NCI-H748 (cell line): ENCODE data around the gene EML1.

Experiments used
- DNase-seq: peaks from one replicate; lab custom pipeline; 2025; ENCODE audit not compliant: unreplicated experiment; lab: John Stamatoyannopoulos, UW

The EML1 gene

DNA sequence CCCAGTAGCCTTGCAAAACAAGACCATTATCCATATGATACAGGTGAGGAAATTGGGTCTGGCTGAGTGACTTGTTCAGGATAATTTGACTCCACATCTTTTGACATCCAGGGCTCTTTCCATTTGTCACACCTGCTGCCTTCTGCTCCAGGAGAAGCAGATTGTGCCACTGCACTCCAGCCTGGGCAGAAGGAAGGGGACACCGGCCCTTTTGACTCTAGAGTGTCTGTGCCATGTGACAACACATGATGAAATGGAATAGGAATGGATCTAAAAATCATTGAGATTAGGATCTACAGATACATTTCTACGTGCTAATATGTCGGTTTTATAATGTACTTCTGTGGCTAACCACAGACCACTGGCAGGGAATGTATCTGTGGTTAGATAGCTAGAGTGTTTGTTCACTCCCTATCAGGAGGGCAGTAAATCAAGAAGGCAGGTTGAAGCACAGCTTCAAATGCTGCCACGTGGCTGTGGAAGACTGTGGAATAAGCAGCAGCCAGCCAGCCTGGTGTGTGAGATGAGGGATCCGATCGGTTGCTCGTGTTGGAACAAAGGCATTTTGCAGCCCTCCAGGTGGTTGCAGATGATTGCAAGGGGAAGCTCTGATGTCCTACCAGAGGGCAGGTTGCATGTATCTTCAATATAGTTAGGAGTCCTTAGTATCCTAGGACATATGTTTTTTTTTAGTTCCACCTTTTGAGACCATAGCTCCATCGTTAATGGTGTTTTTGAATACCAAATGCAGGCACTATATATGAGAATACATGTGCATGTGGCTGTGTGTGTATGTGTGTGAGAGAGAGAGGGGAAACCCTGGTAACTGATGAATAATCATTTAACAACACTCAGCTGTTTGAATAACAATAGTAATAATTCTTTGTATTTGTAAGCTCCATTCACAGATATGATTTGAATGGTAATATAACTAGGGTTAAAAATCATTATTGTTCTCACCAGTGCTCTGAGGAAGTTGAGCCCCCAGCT lies 28.6 kb downstream of the EML1 start:
- DNase-seq: no peak

DNA sequence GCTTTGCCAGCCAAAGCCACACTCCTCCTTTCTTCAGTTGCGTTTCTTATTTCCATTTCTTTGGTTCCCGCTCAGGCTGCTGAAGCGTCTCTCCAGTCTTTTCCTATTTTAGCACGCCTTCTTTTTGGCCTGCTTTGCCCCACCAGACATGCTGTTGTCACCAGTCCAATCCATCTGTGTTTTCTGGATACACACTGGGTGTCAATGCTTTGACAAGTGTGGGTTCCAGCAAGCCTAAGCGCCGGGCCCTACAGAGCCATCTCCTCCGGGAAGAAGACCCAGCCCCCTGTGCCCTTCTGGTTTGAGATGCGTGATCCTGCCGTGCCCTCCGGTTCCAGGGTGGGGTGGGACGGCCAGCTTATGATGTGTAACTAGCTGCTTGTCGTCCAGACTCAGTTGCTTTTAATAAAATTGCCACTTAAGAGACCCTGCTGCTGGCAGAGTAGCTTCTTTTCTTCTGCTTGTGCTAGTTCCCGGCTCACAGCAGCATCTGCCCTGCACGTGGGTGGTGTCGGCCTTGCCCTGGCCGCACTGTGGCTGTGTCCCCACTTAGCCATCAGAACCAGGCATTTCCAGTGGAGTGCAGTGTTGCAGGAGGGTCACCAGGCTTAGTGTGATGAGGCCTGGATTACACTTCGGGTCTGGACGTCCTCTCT lies 29.7 kb downstream of the EML1 start:
- DNase-seq: no peak

DNA sequence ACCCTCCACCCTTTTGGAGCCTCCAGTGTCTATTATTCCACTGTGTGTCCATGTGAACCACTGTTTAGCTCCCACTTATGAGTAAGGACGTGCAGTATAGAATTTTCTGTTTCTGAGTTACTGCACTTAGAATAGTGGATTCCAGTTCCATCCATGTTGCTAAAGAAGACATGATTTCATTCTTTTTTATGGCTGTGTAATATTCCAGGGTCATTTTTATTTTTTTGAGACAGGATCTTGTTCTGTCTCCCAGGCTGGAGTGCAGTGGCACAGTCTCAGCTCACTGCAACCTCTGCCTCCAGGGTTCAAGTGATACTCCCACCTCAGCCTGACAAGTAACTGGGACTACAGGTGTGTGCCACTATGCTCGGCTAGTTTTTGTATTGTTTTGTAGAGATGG lies 31.6 kb downstream of the EML1 start:
- DNase-seq: no peak

DNA sequence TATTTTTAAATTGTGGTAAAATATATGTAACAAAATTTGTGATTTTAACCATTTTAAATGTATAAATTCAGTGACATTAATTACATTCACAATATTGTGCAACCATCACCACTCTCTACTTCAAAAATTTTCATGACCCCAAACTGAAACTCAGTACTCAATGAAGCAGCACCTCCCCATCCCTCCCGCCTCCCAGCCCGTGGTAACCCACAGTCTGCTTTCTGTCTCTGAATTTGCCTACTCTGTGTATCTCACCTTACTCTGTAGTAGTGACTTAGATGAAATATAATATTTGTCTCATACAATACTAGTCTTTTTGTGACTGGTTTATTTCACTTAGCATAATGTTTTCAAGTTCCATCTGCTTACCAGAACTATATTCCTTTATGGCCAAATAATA lies 36.2 kb downstream of the EML1 start:
- DNase-seq: no peak

DNA sequence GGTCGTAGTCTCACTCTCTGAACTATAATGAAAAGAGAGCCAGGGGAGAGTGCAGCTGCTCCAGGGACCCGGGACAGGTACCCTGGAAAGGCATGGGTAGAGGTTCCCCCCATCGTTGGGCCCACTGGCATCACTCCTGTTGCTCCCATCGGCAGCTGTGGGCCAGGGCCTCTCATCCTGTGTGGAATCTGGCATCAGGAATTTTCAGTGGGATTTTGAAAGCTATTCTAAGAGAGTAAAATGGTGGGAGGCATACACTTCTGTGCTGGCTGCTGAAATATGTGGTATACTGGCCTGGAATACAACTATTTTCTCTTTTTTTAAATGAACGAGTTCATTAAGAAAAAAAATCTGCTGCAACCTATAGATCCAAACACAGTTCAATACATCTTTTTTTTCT lies 38.1 kb downstream of the EML1 start:
- DNase-seq: no peak

DNA sequence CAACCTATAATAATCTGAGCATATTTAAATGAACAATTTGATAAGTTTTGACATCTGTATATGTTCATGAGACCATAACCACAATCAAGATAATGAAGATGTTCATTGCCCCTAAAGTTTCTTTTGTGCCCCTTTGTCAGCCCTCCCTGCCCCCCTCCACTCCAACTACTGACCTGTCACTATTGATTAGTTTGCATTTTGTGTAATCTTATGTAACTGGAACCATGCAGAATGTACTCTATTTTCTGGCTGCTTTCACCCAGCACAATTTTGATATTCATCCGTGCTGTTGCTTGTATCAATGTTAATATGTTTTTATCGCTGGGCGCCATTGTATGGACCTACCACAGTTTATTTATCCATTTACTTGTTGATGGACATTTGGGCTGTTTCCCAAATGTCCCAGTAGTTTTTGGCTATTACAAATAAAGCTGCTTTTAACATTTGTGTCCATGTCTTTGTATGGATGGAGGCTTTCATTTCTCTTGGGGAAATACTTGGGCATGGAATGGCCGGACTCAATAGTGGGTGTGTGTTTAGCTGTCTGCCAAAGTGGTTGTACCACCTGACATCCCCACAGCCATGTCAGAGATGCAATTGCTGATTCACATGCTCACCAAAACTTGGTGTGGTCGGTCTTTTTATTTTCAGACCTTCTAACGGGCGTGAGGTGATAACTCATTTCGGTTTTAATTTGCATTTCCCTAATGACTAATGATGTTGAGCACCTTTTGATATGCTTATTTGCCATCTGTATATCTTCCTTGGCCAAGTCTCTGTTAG lies 38.9 kb downstream of the EML1 start:
- DNase-seq: no peak

DNA sequence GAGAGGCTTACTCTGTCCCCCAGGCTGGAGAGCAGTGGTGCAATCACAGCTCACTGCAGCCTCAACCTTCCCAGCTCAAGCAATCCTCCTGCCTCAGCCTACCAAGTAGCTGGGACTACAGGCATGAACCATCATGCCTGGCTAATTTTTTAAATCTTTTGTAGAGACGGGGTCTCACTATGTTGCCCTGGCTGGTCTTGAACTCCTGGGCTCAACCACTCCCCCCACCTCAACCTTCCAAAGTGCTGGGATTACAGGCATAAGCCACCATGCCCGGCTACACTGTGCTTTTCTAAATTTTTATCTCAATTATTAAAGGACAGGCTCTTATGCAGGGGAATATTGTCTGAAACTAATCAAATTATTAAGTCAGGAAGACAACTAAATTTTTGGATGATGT lies 44.6 kb downstream of the EML1 start:
- no peak for DNase-seq

DNA sequence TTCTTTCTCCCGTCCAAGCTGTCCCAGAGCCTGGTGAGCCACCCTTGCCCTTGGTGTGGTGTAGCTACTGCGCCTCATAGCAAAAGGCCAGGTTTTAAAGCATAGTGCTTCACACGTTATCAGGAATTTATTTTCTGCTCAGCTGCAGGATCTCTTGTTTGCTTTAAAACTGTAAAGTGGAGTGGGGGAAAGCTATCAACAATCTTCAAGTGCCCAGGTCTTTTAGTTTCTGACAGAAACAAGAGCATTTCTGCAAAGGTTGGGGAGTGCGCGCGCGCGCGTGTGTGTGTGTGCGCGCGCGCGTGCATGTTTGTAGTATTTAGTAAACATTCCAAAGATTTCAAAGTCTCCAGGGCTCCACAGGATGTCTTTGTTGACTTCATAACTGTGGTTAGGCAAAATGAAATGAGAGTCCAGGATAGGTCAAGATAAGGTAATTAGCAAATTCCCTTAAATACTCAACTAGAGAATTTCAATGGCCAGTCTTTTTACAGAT lies 45.5 kb downstream of the EML1 start:
- peak; percentile 28 for DNase-seq

DNA sequence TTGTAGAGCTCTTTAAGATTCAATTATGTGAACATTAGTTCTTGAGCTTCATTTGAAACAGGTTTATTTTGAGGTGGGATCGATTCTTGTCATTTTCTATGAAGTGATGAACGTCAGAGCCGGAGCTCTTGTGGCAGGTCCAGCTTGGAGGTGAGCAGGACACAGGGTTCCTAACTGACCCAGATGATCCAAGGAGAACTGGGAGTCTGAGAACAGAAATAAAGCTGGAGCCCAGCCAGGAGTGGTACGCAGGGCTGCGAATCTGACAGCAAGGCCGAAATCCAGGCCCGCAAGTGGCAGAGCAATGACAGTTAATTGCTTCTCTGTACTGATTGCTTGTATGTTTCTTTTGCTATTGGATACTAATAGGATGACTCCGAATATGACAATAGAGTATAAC lies 46.5 kb downstream of the EML1 start:
- no peak for DNase-seq

DNA sequence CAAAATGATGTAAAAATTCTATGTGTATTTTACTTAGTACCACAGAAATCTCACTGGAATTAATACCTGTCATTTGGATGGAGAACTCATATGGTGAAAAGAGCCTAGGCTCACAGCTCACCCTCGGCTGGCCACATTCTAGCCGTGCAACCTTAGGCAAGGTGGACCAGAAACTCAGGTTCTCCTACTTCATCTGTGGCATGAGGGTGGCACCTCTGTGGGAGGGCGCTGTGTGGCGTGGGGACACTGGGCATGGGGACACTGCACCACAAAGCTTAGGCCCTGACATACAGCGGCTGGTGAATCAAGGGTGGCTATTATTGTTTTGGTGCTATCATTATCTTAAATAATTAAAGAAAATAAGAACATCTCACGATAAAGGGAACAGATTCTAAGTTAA lies 47.1 kb downstream of the EML1 start:
- no peak for DNase-seq

DNA sequence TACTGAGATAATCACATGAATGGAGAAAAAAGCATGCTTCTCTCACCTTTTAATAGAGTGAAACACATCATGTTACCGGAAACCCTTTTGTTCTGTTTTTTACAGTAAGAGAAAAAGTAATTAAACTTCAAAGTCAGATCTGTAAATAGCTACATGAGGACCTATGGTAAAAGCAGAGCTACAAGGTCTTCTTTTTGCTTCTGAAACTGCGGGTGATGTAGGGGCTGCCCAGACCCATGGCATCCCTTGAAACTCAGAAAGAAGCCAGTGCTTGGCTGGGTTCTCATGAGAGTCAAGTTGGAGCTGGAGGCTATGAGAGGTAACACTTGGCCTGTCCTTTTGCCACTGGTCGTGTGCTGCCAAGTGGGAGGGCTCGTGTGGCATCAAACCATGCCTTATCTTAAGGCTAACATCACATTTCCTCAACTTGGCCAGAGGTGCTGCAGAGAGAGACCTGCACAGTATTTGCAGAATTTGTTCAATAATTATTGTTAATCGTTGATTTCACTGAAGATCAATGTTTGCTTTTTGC lies 47.6 kb downstream of the EML1 start:
- no peak for DNase-seq

DNA sequence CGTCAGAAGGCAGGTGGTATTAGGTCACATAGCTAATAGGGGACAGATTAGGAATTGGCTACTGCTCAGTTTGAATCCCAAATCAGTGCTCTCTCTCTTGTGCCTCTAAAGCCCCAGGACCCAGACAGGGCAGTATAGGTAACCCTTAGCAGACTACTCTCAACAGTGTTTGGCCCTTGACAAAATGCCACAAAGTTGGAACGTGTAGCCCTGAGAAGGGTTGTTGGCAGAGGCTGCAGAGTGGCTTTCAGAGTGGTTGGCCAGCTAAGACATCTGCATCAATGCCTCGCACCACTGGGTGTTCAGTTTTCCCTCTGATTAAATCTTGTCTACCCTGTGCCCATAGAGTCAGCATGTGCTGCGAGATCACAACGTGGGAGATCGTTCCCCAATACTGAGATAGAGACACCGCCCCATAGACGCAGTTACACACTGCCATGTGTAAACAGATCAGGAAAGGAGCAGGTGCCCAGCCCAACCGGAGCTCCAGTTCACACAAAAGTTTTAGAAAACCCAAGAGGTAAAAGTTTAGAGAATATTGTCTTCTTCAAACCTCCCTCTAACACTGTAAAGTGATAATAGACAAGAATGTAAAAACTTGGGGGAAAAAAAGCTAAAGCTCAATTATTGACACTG lies 48.3 kb downstream of the EML1 start:
- no peak for DNase-seq

DNA sequence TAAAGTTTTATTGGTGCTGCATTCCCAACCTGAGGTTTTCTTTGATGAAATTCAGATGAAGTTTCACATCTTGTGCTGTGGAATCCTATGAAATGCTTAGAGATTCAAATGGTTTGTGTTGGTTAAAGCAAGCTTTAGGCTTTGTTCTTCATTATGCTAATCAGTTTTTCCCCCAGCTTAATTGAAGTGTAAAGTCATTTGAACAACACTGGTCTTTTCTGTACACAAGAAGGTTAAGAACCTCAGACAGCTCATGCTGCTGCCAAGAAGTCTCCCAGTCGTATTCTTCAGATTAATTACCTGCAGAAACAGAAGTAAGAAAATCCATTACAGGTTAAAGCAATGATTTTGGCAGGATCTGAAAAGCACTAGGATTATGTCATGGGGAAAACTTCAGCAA lies 48.9 kb downstream of the EML1 start:
- DNase-seq: no peak

DNA sequence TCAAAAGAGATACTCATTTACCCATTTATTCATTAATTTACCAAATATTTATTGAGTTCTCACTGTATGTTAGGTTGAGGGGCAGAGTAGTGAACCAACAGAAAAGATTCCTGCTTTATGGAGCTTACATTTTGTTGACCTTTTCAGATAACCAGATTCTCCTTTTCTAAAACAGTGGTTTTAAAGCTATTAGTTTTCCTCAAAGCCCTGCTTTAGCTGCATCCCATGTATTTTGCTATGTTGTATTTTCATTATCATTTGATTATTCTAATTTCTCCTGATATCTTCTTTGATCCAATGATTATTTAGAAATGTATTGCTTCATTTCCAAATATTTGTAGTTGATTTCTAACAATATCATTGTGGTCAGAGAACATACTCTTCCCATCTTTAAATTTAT lies 53.6 kb downstream of the EML1 start:
- DNase-seq: no peak

DNA sequence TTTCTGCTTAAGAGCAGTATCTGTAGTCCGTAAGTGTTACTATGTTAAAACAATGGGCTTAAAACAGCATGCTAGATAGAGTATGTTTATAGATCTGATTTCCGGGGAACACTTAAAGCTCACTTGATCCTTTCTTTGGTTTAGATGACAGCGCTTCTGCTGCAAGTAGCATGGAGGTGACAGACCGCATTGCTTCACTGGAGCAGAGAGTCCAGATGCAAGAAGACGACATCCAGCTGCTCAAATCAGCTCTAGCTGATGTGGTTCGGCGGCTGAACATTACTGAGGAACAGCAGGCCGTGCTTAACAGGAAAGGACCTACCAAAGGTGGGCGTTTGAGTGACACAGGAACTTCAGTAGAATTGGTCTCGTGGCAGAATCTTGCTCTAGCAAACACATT lies 57.5 kb downstream of the EML1 start:
- no peak for DNase-seq

DNA sequence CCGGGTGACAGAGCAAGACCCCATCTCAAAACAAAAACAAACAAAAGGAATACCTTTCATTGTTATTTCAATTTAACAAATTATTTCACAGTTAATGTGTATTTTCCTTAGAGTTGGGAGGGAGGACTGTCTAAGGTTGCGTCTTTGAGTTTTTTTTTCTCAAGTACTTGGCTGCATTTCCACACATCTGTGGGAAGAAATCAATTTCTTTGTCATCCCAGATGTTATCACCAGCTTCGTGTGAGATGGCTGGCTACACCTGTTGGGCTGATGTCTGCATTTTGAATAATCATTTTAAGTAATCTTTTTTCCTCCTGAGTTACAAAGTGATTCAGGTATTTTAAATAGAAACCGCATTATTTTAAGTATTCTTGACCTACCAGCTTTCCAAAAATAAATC lies 59.4 kb downstream of the EML1 start:
- DNase-seq: no peak

DNA sequence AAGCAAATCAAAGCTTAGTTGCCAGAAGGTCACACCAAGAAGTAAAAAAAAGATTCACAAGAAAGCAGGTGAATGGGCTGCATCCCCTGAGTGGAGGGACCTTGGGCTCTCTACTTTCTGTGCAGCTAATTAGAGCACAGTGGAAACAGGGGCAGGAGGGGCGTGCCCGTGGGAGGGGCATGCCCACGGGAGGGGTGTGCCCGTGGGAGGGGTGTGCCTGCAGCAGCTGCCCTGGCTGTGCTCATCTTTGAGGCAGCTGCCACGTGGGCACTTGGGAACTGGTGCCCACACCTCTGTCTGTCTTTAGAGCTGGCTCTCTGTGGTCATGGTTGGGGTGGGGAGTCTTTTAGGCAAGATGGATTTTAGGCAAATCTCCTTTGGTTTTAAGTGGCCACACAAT lies 60.0 kb downstream of the EML1 start:
- DNase-seq: peak; percentile 25

DNA sequence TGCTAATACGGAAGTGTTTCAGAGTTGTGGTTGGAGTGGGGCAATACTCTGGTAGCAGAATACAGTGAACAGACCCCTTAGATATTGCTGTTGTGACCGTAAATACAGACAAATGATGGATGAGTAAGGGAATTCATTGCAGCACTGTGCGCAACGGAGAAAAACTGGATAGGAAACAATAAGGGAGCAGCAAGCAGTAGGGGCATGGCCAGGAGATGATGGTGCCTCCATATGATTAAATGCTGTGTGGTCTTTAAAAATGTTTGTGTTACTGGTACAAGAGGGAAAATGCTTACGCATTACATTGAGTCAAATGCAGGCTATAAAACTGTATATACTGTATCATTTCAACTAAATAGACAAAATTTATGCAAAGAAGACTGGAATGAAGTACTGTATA lies 61.6 kb downstream of the EML1 start:
- no peak for DNase-seq

DNA sequence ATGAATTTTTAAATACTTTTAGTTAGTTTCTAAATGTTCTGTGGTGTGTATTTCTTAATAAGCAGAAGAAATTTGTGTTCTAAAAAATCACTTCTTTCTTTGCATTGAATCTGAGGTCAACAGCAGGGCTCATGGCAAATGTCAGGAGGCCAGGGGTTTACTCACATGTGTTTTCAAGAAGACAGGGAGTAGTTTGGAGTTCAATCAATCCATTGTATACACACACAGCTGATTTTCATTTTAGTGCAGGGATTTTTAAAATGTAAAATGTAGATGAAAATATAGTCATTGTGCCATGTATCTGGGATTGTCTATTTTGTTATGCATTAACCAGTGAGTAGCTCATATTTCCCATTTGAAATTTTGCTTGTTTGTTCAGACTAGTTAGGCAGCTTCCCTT lies 62.1 kb downstream of the EML1 start:
- no peak for DNase-seq

DNA sequence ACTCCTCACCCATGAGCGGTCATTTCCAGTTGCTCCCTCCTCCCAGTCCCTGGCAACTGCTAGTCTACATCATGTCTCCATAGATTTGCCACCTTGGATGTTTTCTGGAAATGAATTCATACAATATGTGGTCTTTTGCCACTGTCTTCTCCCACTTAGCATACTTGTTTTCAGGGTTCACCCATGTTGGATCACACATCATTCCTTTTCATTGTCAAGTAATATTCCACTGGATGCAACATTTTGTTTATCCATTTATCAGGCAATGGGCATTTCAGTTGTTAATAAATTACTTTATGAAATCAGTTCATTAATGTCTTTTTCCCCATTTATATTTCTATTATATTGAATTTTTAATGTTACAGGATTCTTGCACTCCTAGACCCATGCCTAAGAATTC lies 64.3 kb downstream of the EML1 start:
- no peak for DNase-seq

DNA sequence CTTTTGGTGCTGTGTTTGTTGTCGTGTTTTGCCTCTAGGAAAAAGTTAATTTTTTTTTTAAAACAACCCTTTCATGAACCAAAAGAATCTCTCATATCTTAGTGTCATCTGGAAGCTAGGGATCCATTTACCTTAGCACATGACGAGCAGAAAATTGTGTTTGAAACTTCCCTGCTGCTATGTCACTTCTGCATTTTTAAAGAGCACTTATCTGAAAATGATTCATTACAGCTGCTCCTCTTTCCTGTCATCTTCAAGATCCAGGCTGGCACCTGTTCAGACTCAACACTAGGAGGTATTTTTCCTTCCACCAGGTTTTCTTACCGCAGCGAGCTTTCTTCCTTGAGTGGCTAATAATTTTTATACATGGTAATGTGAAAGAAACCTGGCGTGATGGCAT lies 67.0 kb downstream of the EML1 start:
- no peak for DNase-seq
